ENCODE data around the gene FAM181B.

GRCh38 chr11:82750643-82751139 is 17.0 kb upstream of the FAM181B start:
- TF ChIP-seq CTCF (IDR thresholded peaks at IDR 0.05; ENCODE audit: poor library complexity) (no peak), EZH2 (IDR thresholded peaks at IDR 0.05; ENCODE audit: borderline replicate concordance) (no peak)

All from hepatocyte (in vitro differentiated cells).